ENCODE data around the gene PSMB10.
"Not testable (repeated sequence)": the region's sequence is repeated elsewhere in the genome, so short reads cannot be mapped to it uniquely, and the experiment has no call there.

Gene PSMB10

DNA sequence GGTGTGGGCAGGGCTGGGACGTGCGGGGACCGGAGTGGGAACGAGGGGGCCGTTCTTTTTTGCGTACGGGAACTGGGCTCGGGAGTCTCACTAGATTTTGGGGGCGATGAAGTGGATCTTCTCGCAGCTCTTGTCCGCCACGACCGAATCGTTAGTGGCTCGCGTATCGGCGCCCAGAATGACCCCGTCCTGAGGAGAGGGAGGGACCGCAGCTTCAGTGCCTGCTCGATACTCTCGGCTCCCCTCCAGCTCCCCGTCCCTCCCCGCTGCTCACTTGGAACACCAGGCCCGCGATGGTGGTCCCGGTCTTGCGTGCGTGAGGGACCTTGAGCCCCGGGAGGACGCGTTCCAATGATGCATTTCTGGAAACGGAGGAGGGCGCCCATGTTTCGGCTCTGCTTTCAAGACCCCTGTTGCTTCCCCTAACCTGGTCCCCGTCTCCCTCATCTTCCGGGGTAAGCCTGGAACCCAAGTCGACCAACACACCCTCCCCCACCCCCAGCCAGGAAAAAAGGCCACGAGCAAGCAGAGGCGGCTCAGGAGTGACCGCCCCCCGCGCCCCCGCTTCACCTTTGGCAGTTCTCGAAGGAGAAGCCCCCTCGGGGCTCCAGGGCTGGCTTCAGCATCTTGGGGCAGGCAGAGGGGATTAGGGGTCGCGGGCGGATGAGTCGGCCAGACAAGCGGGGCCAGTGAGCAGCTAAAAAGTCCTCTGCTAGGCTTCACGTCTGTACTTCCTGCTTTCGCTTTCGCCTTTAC lies at the start of gene PSMB10:
TSS of gene PSMB10 (minus strand) at position 727 of the 756 bp plus-strand sequence. CDS start at position 626, 101 bp downstream.
- DNase-seq = no peak

- no peak for DNase-seq
Measured at GRCh38 chr16:67982011-67982696, 45.5 kb upstream of the PSMB10 start.

DNA sequence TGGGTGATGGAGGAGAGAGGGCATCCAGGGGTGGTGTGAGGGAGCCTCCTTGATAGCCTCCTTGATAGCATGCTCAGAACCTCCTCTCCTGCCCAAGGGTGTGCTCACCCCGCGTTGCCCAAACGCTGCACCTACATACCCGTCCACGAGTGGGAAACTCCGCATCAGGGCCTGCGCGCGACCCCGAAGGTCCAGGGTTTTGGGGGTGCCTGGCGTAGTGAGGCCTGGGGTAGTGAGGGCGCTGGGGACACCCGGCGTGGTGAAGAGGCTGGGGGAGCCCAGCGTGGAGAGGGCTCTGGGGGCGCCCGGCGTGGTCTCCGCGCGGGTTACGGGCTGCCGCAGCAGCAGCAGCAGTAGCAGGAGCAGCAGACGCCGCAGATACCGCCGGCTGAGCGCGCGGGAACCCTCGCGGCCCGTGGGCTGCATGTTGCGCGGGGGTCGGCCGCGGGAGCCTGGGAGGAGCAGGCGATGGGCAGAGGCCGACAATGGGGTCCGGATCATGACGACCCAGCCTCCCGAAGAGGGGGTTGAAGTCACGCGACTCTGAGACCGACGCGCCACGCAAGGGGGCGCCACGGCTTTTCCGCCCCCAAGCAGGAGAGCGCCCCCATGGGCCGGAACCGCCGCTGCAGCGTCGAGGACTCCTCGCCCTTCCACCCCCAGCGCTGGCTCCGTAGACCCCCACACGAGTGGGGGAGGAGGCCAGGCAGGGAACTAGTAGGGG lies 43.5 kb upstream of the PSMB10 start, which contains the start of gene DPEP3:
TSS of gene DPEP3 (minus strand) at position 545 of the 724 bp plus-strand sequence. CDS start at position 426, 119 bp downstream.
- no peak for DNase-seq

- no peak for DNase-seq
Measured at GRCh38 chr16:67977469-67978227, 41.0 kb upstream of the PSMB10 start.

DNA sequence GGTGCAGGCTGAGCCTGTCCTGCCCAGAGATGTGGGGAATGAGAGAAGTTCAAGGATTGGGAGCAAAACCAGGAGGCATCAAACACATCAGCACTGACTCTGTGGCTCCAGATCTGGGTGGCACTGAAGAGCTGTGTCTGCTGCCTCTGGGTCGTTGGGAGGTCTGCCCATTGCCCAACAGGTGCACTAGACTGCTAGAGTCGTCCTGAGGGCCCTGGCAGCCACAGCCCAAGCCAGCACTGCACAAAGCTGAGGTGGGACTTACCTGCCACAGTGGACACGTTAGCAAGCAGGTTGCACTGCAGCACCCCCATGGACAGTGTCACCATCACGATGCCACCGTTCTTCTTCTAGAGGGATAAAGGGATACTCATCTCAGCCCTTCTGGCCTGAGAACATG lies 40.4 kb upstream of the PSMB10 start:
- no peak for DNase-seq

DNA sequence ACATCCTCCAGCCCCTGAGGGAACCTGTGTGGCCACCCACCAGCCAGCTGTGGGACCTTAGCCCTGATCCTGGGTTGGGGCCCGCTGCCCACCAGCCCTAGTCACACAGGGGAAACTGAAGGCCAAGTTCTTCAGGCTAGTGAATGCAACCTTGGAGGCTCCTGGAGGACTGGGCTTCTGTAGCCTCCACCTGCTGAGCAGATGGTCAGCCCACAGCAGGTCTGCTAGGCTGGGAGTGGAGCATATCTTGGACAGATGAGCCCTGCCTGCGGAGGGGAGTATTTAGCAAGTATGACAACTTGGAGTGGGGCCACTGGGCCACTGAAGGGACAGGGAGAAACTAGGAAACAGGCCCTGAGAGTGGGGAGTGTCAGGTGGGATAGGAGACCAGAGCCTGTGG lies 39.6 kb upstream of the PSMB10 start:
- no peak for DNase-seq

GRCh38 chr16:67975321-67976105 lies 38.9 kb upstream of the PSMB10 start:
- no peak for DNase-seq

- DNase-seq = not testable (repeated sequence)
Measured at GRCh38 chr16:67972285-67972684, 35.6 kb upstream of the PSMB10 start.

DNA sequence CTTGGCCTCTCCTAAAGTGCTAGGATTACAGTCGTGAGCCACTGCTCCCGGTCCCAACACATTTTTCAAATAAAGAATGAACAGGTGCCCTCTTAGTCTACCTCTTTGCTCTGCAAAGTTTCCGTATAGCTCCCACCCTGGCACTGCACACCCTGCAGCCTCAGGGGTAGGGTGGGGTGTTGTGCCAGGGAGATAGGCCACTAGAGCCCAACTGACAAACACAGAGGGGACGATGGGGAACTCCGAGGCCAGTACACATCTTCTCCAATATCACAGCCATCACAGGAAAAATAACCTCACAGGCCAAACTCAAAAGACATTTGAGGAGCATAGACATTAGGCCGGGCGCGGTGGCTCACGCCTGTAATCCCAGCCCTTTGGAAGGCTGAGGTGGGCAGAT lies 34.5 kb upstream of the PSMB10 start:
- DNase-seq = no peak

GRCh38 chr16:67969254-67970039 lies 32.8 kb upstream of the PSMB10 start:
- DNase-seq = no peak

DNA sequence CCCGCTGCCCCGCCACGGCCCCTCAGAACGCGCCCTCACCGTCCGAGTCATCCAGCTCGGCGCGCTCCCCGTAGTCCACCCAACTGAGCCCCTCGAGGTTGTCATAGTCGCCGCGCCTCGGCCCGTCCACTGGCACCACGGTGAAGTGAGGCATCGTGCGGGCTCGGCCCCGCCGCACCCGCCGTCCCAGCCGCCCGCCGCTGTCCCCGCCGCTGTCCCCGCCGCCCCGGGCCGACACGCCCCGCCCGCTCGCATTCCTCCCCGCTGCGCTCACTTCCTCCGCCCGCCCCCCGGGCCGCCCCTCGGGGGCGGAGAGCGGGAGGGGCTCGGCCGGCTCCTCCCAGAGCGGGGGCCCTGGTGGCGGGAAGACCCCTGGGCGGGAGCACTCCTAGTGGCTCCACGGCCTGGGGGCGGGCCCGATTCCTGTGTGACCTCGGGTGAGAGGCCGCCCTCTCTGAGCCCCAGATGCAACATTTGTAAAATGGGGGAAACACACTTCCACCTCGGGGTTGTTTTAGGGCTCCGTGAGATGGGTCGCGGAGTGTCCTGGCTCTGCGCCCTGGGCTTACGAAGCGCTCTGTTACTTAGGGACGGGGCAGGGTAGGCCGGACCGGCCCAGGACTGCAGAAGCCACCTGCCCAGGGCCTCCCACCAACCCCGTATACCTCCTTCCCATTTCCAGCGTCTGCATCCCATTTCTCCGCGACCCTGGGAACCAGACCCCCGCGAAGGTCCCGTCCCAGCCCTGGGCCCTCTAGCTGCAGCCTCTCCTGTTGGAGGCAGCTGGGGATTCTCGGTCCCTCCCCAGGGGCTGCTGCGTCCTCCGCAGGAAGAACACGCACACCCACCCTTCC lies 32.0 kb upstream of the PSMB10 start, which contains the start of gene SLC12A4:
TSS of gene SLC12A4 (minus strand) at position 238 of the 854 bp plus-strand sequence. CDS start at position 154, 84 bp downstream.
- peak; percentile 29 for DNase-seq

DNA sequence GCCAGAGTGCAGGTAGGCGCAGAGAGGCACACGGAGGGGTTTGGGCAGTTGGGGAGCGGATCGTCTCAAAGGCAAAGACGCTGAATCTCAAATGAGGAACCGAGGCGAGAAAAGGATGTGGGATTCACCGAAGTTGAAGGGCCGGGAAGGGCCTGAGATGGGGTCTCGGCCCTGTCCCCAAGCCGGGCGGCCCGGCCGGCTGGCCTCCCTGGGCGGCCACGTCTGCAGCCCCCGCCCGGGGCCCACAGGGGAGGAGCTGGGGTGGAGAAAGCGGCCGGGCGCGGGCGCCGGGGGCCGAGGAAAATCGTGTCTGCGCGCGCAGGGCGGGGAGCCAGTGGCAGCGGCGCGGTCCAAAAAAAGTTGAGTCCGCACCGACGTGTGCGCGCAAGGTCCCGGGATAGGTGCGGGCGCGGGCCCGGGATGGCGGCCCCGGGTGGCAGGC lies 31.3 kb upstream of the PSMB10 start:
- DNase-seq = no peak

- DNase-seq = no peak
Measured at GRCh38 chr16:67967183-67967957, 30.7 kb upstream of the PSMB10 start.

DNA sequence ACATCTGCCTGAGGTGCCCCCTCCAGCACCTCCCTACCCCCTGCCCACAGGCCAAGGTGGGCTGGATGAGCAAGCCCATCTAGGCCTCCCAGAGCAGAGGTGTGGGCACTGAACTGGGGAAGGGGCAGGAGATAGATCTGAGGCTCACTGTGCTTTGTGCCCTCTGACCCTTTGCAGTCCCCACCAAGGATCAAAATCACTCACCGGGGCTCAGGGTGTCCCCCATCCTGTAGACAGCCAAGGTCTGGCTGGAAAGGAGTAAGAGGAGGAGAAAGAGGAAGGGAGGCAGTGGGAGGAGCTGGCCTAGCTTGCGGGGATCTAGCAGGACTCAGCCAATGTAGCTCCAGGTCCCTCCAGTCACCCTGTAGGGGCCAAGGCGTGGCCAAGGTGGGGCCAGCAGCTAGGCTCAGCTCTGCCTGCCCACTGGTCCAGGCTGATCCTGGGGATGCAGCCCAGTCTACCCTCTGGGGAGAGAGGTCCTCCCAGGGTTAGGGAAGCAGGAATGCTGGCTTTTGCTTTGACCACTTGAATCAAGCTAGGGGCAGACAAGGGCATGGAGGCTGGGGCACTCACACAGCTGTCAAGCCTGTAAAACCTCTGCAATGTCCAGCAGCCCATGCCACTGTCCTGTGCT lies 30.0 kb upstream of the PSMB10 start:
- DNase-seq = no peak

GRCh38 chr16:67965668-67966548 lies 29.3 kb upstream of the PSMB10 start:
- no peak for DNase-seq

DNA sequence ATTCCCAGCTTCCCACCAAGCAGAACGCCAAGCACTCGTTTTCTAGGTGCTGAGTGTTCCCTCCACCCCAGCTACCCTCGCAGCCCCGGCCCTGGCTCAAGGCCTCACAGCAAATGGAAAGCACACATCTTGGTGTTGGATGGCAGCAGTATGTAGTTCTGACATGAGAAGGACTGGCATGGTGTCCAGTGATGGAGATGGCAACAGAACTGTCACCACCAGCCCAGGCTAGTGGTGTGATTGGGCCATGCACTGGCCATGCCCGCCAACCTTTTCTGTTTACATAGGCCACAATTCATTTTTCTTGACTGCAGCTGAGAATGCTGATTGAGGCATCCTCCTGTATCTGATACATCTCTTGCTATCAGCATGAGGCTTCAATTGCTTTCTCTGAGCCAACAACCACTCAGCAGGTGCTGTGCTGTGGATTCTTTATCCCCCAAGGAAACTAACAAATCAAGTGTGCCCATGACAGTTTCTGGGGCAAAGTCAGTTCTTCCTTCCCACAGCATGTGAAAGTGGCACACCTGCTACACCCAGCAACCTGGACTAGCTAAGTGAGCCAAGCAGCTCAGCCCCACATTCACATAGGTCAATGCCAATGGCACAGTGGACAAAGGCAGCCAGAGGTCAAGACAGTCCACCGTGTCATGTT lies 28.0 kb upstream of the PSMB10 start:
- DNase-seq = no peak
